ENCODE data around the gene CAD.
"Not testable (repeated sequence)": the region's sequence is repeated elsewhere in the genome, so short reads cannot be mapped to it uniquely, and the experiment has no call there.

Gene CAD

GRCh38 chr2:27270131-27270530 lies 53.0 kb downstream of the CAD start:
- DNase-seq (ENCODE audit: extremely low read depth, low read depth), result no peak
- TF ChIP-seq CTCF (IDR thresholded peaks at IDR 0.05; ENCODE audit: low read depth, low read length), result no peak

- no peak for TF ChIP-seq CTCF (IDR thresholded peaks at IDR 0.05; ENCODE audit: low read depth, low read length)
- DNase-seq (ENCODE audit: extremely low read depth, low read depth), result no peak
These were observed 53.5 kb downstream of the CAD start for GRCh38 chr2:27270670-27271069.

- no peak for DNase-seq (ENCODE audit: extremely low read depth, low read depth)
- TF ChIP-seq CTCF (IDR thresholded peaks at IDR 0.05; ENCODE audit: low read depth, low read length), result no peak
These were observed 54.6 kb downstream of the CAD start for GRCh38 chr2:27271631-27272340.

DNA sequence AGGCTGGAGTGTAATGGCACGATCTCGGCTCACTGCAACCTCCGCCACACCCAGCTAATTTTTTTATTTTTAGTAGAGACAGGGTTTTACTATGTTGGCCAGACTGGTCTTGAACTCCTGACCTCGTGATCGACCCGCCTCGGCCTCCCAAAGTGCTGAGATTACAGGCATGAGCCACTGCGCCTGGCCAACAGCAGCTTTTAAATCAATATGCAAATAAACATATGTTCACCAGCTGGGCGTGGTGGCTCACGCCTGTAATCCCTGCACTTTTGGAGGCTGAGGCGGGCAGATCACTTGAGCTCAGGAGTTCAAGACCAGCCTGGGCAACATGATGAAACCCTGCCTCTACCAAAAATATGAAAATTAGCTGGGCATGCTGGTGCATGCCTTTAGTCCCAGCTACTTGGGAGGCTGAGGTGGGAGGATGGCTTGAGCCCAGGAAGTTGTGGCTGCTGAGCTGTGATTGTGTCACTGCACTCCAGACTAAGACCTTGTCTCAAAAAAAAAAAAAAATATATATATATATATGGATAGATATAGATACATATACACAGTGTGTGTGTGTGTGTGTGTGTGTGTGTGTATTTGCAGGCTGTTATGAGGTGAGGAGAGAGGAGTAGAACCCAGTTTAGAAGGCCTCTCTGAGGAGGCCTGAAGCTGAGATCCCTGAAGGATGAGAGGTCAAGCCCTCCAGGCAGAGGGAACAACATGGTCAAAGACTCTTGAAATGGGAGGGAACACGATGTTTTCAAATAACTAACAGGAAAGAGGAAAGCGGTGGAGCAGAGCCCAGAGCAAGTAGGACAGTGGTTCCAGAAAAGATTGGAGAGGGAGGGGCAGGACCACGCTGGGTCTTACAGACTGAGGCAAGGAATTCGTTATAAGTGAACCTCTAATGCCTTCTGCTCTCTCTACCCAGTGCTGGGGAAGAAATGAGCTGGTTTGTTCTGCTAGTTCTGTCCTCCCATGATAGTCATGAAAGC lies 55.7 kb downstream of the CAD start:
- DNase-seq (ENCODE audit: extremely low read depth, low read depth), result not testable (repeated sequence)

- no peak for DNase-seq (ENCODE audit: extremely low read depth, low read depth)
- TF ChIP-seq CTCF (IDR thresholded peaks at IDR 0.05; ENCODE audit: low read depth, low read length), result no peak
These were observed 58.3 kb downstream of the CAD start, which contains the start of gene DNAJC5G for GRCh38 chr2:27275211-27276150. DNAJC5G (plus strand) TSS chr2:27275433; CDS start chr2:27276729, 1,296 bp downstream.

- TF ChIP-seq CTCF (IDR thresholded peaks at IDR 0.05; ENCODE audit: low read depth, low read length), result no peak
- no peak for DNase-seq (ENCODE audit: extremely low read depth, low read depth)
These were observed 60.8 kb downstream of the CAD start for GRCh38 chr2:27278010-27278409.

DNA sequence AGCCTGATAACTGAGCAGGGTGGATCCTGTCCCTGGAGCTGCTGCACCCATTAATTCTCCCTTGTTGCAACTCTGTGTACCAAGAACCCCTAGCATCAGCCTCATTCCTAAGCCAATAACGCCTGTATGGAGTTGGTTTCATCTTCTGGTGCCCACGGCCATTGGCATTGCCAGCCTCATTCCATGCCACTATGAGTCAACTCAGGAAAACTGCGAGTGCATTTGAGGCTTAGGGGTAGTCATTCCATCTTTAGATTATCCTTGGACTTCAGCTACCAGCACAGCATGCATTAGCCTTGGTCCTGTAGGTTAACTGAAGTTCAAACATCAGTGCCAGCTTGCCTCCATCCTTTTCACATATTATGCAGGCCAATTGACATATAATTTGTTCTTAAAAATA lies 63.7 kb downstream of the CAD start:
- TF ChIP-seq CTCF (IDR thresholded peaks at IDR 0.05; ENCODE audit: low read depth, low read length), result no peak
- no peak for DNase-seq (ENCODE audit: extremely low read depth, low read depth)

Measured in AG09319 (cell line).